AG04450 (cell line): Measurements from ENCODE around the gene TSPAN6. TPM values are rescaled to one million over a fixed set of nuclear protein-coding genes. Genes with fewer than 3 reads are reported as not detected.

Source experiments
- CTCF ChIA-PET: fragments of 300-600, 350-600 bp; formaldehyde crosslinking; extraction: SDS; loops from one replicate; lab custom pipeline; 2022; ENCODE audit warnings: antibody characterized with exemption, inconsistent platforms; lab: Charles Lee
- POLR2A ChIA-PET: fragments of 350-600 bp; formaldehyde crosslinking; extraction: SDS; loops from one replicate; lab custom pipeline; 2021; ENCODE audit warnings: antibody characterized with exemption, inconsistent platforms; lab: Yijun Ruan, JAX
- DNase-seq: peaks from one replicate; pipeline ENCODE4 v3.0.0-alpha.2; 2011; ENCODE audit warnings: low read depth, low spot score
- H3K27ac ChIP-seq: one replicate; pipeline ENCODE4 v1.5.1; 2012; ENCODE audit warnings: low read depth, low read length, control low read depth
- H3K27me3 ChIP-seq: one replicate; pipeline ENCODE4 v1.6.0; 2012; ENCODE audit warnings: low read length; ENCODE audit not compliant: control insufficient read depth, insufficient read depth
- H3K4me3 ChIP-seq: 2 replicates; pipeline ENCODE4 v1.5.1; 2011; ENCODE audit warnings: mild to moderate bottlenecking, low read depth, low read length, control low read depth
- H3K9me3 ChIP-seq: 2 replicates; pipeline ENCODE4 v1.5.1; 2012; ENCODE audit warnings: low read length; ENCODE audit not compliant: control insufficient read depth, insufficient read depth
- CTCF ChIP-seq: IDR thresholded peaks from 2 replicates; pipeline ENCODE4 v1.5.1; 2011; ENCODE audit warnings: low read depth, low read length, control low read depth, inconsistent platforms
- polyA plus RNA-seq: library from polyadenylated mRNA; depleted of rRNA; stranded (reverse); fragments of >200 nt; gene quantifications from 2 replicates; pipeline ENCODE4 v1.2.3, GENCODE V29; 2011

TSPAN6 gene
- polyA plus RNA-seq, 1 experiment = 49.1 TPM

- no peak for DNase-seq
- CTCF ChIA-PET = interaction anchor here (1.2 to 1.7 kb wide), 2 partner anchors 20 to 36 kb away, joined by 3 to 7 read pairs; no protein-coding TSS in a partner anchor
- H3K4me3 ChIP-seq = peak overlapping the region; percentile 70; the same call in 1 of the 2 replicates
These were observed 1.6 kb downstream of the TSPAN6 start for GRCh38 chrX:100635040-100635439.

GRCh38 chrX:100625985-100626491 lies 10.6 kb downstream of the TSPAN6 start:
- Histone ChIP-seq H3K27me3 (no peaks in the 10 kb centered on the region), H3K4me3 (no peak overlapping the region), H3K9me3 (no peaks in the 10 kb centered on the region), H3K27ac (no peak overlapping the region)
- no peak for TF ChIP-seq CTCF
- DNase-seq = no peak
- POLR2A ChIA-PET = no interaction called here
- CTCF ChIA-PET = interaction anchor here (0.7 to 2.0 kb wide), 3 partner anchors 11 to 60 kb away, joined by 3 to 11 read pairs (median 4); no protein-coding TSS in a partner anchor

More at GRCh38 chrX:100635040-100635439, 1.6 kb downstream of the TSPAN6 start:
- Histone ChIP-seq H3K27me3 (no peaks in the 10 kb centered on the region), H3K27ac (no peak overlapping the region), H3K9me3 (no peaks in the 10 kb centered on the region)
- POLR2A ChIA-PET = interaction anchor here (0.6 kb wide), 1 partner anchor 36 kb away, joined by 3 read pairs; no protein-coding TSS in a partner anchor
- no peak for TF ChIP-seq CTCF

- TF ChIP-seq CTCF = no peak
- ChIA-PET CTCF (interaction anchor here (1.5 kb wide), 1 partner anchor 14 kb away, joined by 3 read pairs; the partner anchor contains the start of gene TSPAN6), POLR2A (no interaction called here)
- DNase-seq = no peak
- Histone ChIP-seq H3K9me3 (no peaks in the 10 kb centered on the region), H3K4me3 (no peak overlapping the region), H3K27ac (no peak overlapping the region), H3K27me3 (no peaks in the 10 kb centered on the region)
These were observed 13.6 kb downstream of the TSPAN6 start for GRCh38 chrX:100623001-100623400.

GRCh38 chrX:100615005-100615404 lies 21.6 kb downstream of the TSPAN6 start:
- Histone ChIP-seq H3K27me3 (peaks cover 2% of the 10 kb centered on the region), H3K9me3 (no peaks in the 10 kb centered on the region), H3K27ac (no peak overlapping the region), H3K4me3 (no peak overlapping the region)
- TF ChIP-seq CTCF = peak; percentile 69
- CTCF ChIA-PET = interaction anchor here (0.5 to 3.8 kb wide), 22 partner anchors 9 to 168 kb away, joined by 3 to 28 read pairs (median 5); partner anchors contain the start of genes SRPX2 and TSPAN6
- DNase-seq = peak; percentile 10
- POLR2A ChIA-PET = interaction anchor here (1.1 kb wide), 1 partner anchor 34 kb away, joined by 5 read pairs; no protein-coding TSS in a partner anchor

GRCh38 chrX:100611951-100612350 lies 24.7 kb downstream of the TSPAN6 start:
- POLR2A ChIA-PET = no interaction called here
- CTCF ChIA-PET = interaction anchor here (1.3 kb wide), 1 partner anchor 157 kb away, joined by 3 read pairs; no protein-coding TSS in a partner anchor
- H3K9me3 ChIP-seq = no peaks in the 10 kb centered on the region
- H3K27ac ChIP-seq = no peak overlapping the region
- DNase-seq = no peak
- TF ChIP-seq CTCF = no peak
- no peak overlapping the region for H3K4me3 ChIP-seq
- H3K27me3 ChIP-seq = peaks cover 2% of the 10 kb centered on the region
